Ishikawa (cell line): Measurements from ENCODE around the gene CALN1.

Experiments used
- EP300 ChIP-seq: IDR thresholded peaks from 2 replicates; pipeline ENCODE4 v1.6.1; 2012; ENCODE audit warnings: borderline replicate concordance
- NFIC ChIP-seq: IDR thresholded peaks from 2 replicates; pipeline ENCODE4 v1.6.1; 2012
- TEAD4 ChIP-seq: IDR thresholded peaks from 2 replicates; pipeline ENCODE4 v1.6.1; 2012
- YY1 ChIP-seq: IDR thresholded peaks from 2 replicates; pipeline ENCODE4 v1.6.1; 2012; ENCODE audit warnings: low read depth

GRCh38 chr7:71896535-71896934 lies 515.6 kb downstream of the CALN1 start:
- no peak for TF ChIP-seq EP300
- TF ChIP-seq YY1: no peak
- TF ChIP-seq TEAD4: no peak
- TF ChIP-seq NFIC: no peak
